ENCODE measurements around the gene GCNT1. TPM values are rescaled to one million over a fixed set of nuclear protein-coding genes. Genes with fewer than 3 reads are reported as not detected.
"Not testable (repeated sequence)": the region's sequence is repeated elsewhere in the genome, so short reads cannot be mapped to it uniquely, and the experiment has no call there.

The GCNT1 gene
- total and polyA plus RNA-seq, 2 of the 13 experiments (the other 11 are each of a cell fraction or from before 2014, with no cell fraction given), result 0.55 to 1.7 TPM

- TF ChIP-seq GABPA (IDR thresholded peaks at IDR 0.05; ENCODE audit: low read depth, low read length) (no peak), GABPA (CRISPR knock-in tag; IDR thresholded peaks at IDR 0.05; ENCODE audit: low read depth) (no peak), KMT2A (CRISPR knock-in tag; IDR thresholded peaks at IDR 0.05) (no peak), ONECUT2 (CRISPR knock-in tag; IDR thresholded peaks at IDR 0.05) (no peak), MIER3 (CRISPR knock-in tag; IDR thresholded peaks at IDR 0.05; ENCODE audit: borderline replicate concordance) (no peak), PHF21A (CRISPR knock-in tag; IDR thresholded peaks at IDR 0.05) (no peak), NFYB (CRISPR knock-in tag; IDR thresholded peaks at IDR 0.05) (no peak), ADNP (CRISPR knock-in tag; IDR thresholded peaks at IDR 0.05) (no peak), ZNF550 (CRISPR knock-in tag; IDR thresholded peaks at IDR 0.05; ENCODE audit: borderline replicate concordance) (no peak)
These were observed 25.1 kb upstream of the GCNT1 start (continued) for GRCh38 chr9:76433836-76434235.

- H3K4me3 ChIP-seq (replicated peaks in 1 of 3; ENCODE audit: insufficient read depth in 1 of 3, low read depth in 2 of 3, low read length in 3 of 3); H3K9ac ChIP-seq (ENCODE audit: insufficient read depth, low read depth, low read length); in situ Hi-C loops (cut with HindIII; ENCODE audit: extremely low pct_ligation_motif_present, low pct_unique_long_range_greater_than_20kb); intact Hi-C loops (cut with micrococcal nuclease; ENCODE audit: unreplicated experiment); H3K9me3 ChIP-seq (ENCODE audit: low read length); H3K79me2 ChIP-seq (ENCODE audit: insufficient read depth, low read length); H3K36me3 ChIP-seq (replicated peaks in 1 of 2; ENCODE audit: control insufficient read depth in 1 of 2, insufficient read depth in 2 of 2, low read length in 2 of 2); H3K27me3 ChIP-seq (ENCODE audit: control insufficient read depth in 1 of 2, insufficient read depth in 2 of 2, low read length in 2 of 2); FAIRE-seq; H3K4me2 ChIP-seq (ENCODE audit: low read depth, low read length); H2AFZ ChIP-seq (ENCODE audit: low read length); BruUV-seq (replicated peaks); CTCF ChIA-PET (ENCODE audit: low intra/inter-chr PET ratio, low total read pairs); ATAC-seq; H4K20me1 ChIP-seq (ENCODE audit: insufficient read depth, low read length); TF ChIP-seq CREB1 (IDR thresholded peaks at IDR 0.05): not testable (repeated sequence)
- POLR2A ChIA-PET, result interaction anchor here (1.3 kb wide), 1 partner anchor 41 kb away, joined by 6 read pairs; the partner anchor contains the start of gene RFK
- DNase-seq (ENCODE audit: low spot score), result peak; percentile 51
- Histone ChIP-seq H3K4me1 (ENCODE audit: insufficient read depth, low read length) (peaks cover 44% of the 10 kb centered on the region), H3K27ac (ENCODE audit: extremely low read length, insufficient read depth, low read length) (peak overlapping the region; percentile 44)
- 47% methylated on average over 6 of the region's 6 CpGs for WGBS (ENCODE audit: low lambda C conversion rate)
- TF ChIP-seq GATAD2A (CRISPR knock-in tag; IDR thresholded peaks at IDR 0.05) (peak; percentile 33; the same call in 1 of the 2 replicates), ARID5B (CRISPR knock-in tag; IDR thresholded peaks at IDR 0.05) (peak; percentile 76; the same call in 1 of the 2 replicates), HOMEZ (CRISPR knock-in tag; IDR thresholded peaks at IDR 0.05; ENCODE audit: low read depth) (peak; percentile 96; the same call in 1 of the 2 replicates), ELF3 (CRISPR knock-in tag; IDR thresholded peaks at IDR 0.05) (0 out of 2 replicates have a peak, but pooled peaks have one; percentile 17), HNF4A (CRISPR knock-in tag; IDR thresholded peaks at IDR 0.05) (peak; percentile 83), CREB1 (CRISPR knock-in tag; IDR thresholded peaks at IDR 0.05) (0 out of 2 replicates have a peak, but pooled peaks have one; percentile 19), PAXIP1 (CRISPR knock-in tag; conservative IDR thresholded peaks at IDR 0.05) (peak; percentile 46; the same call in 1 of the 2 replicates), FOXO1 (CRISPR knock-in tag; IDR thresholded peaks at IDR 0.05) (peak; percentile 23; the same call in 1 of the 2 replicates)
These were observed 24.1 kb upstream of the GCNT1 start for GRCh38 chr9:76434897-76435296.
